Measurements from ENCODE around the gene OR8G5. TPM values are rescaled to one million over a fixed set of nuclear protein-coding genes. Genes with fewer than 3 reads are reported as not detected.

The OR8G5 gene
- total and polyA plus RNA-seq, 8 donors: not detected

DNA sequence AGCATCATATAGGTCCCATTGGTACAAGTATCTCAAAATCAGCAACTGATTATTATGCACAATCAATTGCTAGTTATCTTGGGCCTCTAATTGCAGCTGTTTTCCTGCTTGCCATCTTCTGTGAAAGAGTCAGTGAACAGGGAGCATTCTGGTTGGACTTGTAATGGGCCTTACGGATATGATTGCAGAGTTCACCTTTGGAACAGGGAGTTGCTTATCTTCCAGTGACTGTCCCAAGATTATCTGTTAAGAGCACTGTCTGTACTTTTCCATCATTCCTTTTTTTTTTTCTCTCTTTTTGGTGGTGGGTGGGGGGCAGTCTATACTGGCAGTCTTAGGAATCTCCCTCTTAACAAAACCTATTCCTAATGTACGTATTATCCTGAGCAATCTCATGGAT is 17.8 kb downstream of the OR8G5 start:
- Histone ChIP-seq H3K4me1 (no peaks in the 10 kb centered on the region), H3K27me3 (no peaks in the 10 kb centered on the region), H3K4me3 (no peak overlapping the region), H3K27ac (no peak overlapping the region), H3K36me3 (no peaks in the 10 kb centered on the region), H3K9me3 (peaks cover 0 to 8% (median 0%) of the 10 kb centered on the region in 4 donors)
- WGBS, 5 donors: 76 to 89% (median 83%) methylated on average over 2 of the region's 2 CpGs
- TF ChIP-seq EP300 (IDR thresholded peaks at IDR 0.05): no peak
- no peak for TF ChIP-seq CTCF (IDR thresholded peaks at IDR 0.05)
- no peak for TF ChIP-seq POLR2AphosphoS5 (IDR thresholded peaks at IDR 0.05)
- no peak for TF ChIP-seq POLR2A (IDR thresholded peaks at IDR 0.05)
- intact Hi-C loops (cut with DNase I; ENCODE audit: low total_unique reads): no loop called here
- DNase-seq: no peak

DNA sequence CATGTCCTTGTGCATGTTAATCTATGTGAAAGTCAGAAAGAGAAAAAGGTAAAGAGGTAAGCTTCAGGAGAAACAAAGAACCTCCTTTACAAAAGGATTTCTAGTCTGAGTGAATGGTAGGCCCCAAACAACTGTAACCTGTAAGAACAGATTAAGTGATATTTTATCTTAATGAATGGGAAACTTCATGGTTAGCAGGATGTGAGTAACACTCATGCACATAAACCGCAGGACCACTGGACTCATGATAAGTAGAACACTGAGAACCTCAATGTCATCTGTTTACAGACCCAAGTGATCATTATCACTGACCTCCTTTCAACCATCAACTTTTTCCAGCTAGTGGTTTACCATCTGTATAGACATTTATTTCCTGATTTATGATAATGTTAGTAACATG is 19.9 kb downstream of the OR8G5 start:
- Histone ChIP-seq H3K4me1 (no peaks in the 10 kb centered on the region), H3K27ac (no peak overlapping the region), H3K9me3 (peaks cover 0 to 8% (median 0%) of the 10 kb centered on the region in 4 donors), H3K4me3 (no peak overlapping the region), H3K27me3 (no peaks in the 10 kb centered on the region), H3K36me3 (no peaks in the 10 kb centered on the region)
- intact Hi-C loops (cut with DNase I; ENCODE audit: low total_unique reads): no loop called here
- no peak for TF ChIP-seq EP300 (IDR thresholded peaks at IDR 0.05)
- TF ChIP-seq CTCF (IDR thresholded peaks at IDR 0.05): no peak
- no peak for TF ChIP-seq POLR2A (IDR thresholded peaks at IDR 0.05)
- TF ChIP-seq POLR2AphosphoS5 (IDR thresholded peaks at IDR 0.05): no peak
- WGBS, 5 donors: 23 to 42% (median 35%) methylated on average over 1 of the region's 1 CpG
- DNase-seq: peak in 1 of 2 donors; percentile 5

DNA sequence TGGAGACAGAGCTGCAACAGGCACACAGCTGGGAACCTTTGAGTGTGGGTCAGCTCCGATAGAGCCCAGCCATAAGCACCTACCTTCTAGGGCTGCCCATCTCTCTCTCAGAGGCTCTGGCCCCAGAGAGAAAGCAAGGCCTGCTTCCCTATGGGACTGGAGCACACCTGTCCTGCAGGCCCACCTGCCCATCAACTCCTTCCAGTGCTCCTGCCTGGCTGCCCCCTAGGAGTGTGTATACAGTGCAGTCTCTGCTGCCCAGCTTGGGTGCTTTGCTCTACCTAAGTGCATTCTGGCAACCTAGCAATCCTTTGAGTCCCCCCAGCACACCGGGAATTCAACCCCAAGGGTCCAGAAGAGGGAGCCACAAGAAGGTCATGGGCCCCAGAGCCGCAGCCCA is 21.0 kb downstream of the OR8G5 start:
- TF ChIP-seq EP300 (IDR thresholded peaks at IDR 0.05) (no peak), CTCF (IDR thresholded peaks at IDR 0.05) (no peak), POLR2AphosphoS5 (IDR thresholded peaks at IDR 0.05) (no peak), POLR2A (IDR thresholded peaks at IDR 0.05) (no peak)
- no peaks in the 10 kb centered on the region for H3K27me3 ChIP-seq
- intact Hi-C loops (cut with DNase I; ENCODE audit: low total_unique reads): no loop called here
- no peak overlapping the region for H3K4me3 ChIP-seq
- H3K4me1 ChIP-seq: no peaks in the 10 kb centered on the region
- WGBS, 5 donors: 75 to 88% (median 82%) methylated on average over 2 to 3 of the region's 3 CpGs
- H3K36me3 ChIP-seq: no peaks in the 10 kb centered on the region
- no peak overlapping the region for H3K27ac ChIP-seq
- H3K9me3 ChIP-seq: peaks cover 0 to 8% (median 0%) of the 10 kb centered on the region in 4 donors
- DNase-seq: no peak

DNA sequence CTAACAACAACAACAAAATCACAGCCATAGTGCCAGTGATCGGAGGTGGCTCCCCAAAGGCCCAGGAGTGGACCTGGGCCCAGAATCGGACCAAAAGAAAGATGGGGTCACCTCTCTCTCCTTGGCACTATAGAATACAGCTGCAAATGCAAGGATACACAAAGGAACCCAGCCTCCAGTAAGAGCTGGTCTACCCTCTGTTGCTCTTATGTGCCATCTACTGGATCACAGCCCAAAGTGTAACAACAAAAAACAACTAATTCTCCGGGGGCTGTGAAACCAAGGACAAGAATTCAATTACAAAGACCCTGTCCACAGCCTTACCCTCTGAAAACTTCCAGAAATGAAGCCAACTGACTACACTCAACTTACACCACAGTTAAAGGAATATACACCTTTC is 21.6 kb downstream of the OR8G5 start:
- DNase-seq: peak in 1 of 2 donors; percentile 14
- H3K27ac ChIP-seq: no peak overlapping the region
- no peaks in the 10 kb centered on the region for H3K36me3 ChIP-seq
- WGBS, 5 donors: 48 to 76% (median 71%) methylated on average over 3 of the region's 3 CpGs
- H3K9me3 ChIP-seq: peaks cover 0 to 8% (median 0%) of the 10 kb centered on the region in 4 donors
- TF ChIP-seq EP300 (IDR thresholded peaks at IDR 0.05): no peak
- TF ChIP-seq POLR2AphosphoS5 (IDR thresholded peaks at IDR 0.05): no peak
- no peak for TF ChIP-seq POLR2A (IDR thresholded peaks at IDR 0.05)
- TF ChIP-seq CTCF (IDR thresholded peaks at IDR 0.05): no peak
- no peaks in the 10 kb centered on the region for H3K4me1 ChIP-seq
- no peaks in the 10 kb centered on the region for H3K27me3 ChIP-seq
- no peak overlapping the region for H3K4me3 ChIP-seq
- intact Hi-C loops (cut with DNase I; ENCODE audit: low total_unique reads): no loop called here
